ENCODE results near the gene PTEN. TPM values are rescaled to one million over a fixed set of nuclear protein-coding genes. Genes with fewer than 3 reads are reported as not detected.
"Not testable (repeated sequence)": the region's sequence is repeated elsewhere in the genome, so short reads cannot be mapped to it uniquely, and the experiment has no call there.

The PTEN gene
- total RNA-seq, 2 experiments from 2014 or later, result 91.3 to 93.9 TPM

DNA sequence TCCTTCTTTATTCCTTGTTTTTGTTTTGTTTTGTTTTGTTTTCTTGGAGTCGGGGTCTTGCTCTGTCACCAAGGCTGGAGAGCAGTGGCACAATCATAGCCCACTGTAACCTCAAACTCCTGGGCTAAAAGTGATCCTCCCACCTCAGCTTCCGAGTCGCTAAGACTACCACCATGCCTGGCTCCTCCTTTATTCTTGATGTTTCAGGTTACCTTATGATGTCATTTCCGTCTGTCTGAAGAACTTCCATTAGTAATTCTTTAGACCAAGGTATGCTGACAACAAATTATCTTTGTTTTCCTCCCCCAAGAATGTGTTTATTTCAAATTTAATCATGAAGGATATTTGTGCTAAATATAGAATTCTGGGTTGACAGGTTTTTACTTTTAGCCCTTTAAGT is 27.3 kb upstream of the PTEN start:
- H3K36me3 Mint-ChIP-seq (ENCODE audit: low read depth), result no peaks in the 10 kb centered on the region
- ChIA-PET POLR2A (no interaction called here), CTCF (no interaction called here)
- peaks cover 4% of the 10 kb centered on the region for H3K27me3 Mint-ChIP-seq
- DNase-seq, result no peak
- no peak overlapping the region for H3K27ac Mint-ChIP-seq
- no peak overlapping the region for H3K4me3 Mint-ChIP-seq
- H3K9me3 Mint-ChIP-seq, result no peaks in the 10 kb centered on the region
- H3K4me1 Mint-ChIP-seq, result no peaks in the 10 kb centered on the region

DNA sequence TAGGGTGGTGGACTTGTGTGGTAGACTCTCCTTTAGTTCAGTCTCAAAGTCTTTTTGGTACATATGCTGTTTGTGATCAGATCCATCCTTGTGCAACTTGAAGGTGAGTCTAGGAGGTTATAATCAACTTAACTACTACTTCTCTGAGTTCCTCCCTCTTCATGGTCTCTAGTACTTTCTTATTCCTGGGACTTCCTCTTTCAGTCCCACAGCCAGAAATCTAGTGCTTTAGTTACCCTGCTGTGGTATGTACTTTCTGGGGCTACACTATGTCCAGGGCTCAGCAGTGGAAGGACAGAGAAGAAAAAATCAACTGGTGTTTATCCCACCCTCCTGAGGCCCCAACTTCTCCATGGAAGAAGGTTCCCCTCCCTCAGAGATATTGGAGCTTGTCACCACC is 26.0 kb upstream of the PTEN start:
- ChIA-PET POLR2A (interaction anchor here (0.6 kb wide), 1 partner anchor 11 kb away, joined by 3 read pairs; no protein-coding TSS in a partner anchor), CTCF (interaction anchor here (1.3 kb wide), 1 partner anchor 25 kb away, joined by 3 read pairs; no protein-coding TSS in a partner anchor)
- Mint-ChIP-seq H3K27me3 (peaks cover 4% of the 10 kb centered on the region), H3K36me3 (ENCODE audit: low read depth) (peaks cover 3% of the 10 kb centered on the region), H3K4me1 (peaks cover 3% of the 10 kb centered on the region), H3K4me3 (no peak overlapping the region), H3K27ac (no peak overlapping the region), H3K9me3 (no peaks in the 10 kb centered on the region)
- no peak for DNase-seq

DNA sequence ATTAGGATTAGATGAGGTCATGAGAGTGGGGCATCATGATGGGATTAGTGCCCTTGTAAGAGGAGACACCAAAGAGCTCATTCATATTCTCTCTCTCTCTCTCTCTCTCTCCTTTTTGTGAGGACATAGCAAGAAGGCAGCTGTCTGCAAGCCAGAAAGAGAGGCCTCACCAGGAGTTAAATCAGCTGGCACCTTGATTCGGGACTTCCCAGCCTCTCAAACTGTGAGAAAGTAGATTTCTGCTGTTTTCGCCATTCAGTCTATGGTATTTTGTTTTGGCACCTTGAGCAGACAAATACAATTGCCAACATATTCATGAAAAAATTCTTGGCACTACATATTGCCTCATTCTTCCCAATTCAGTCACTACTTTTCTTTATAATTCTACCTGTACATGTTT is 24.8 kb upstream of the PTEN start:
- Mint-ChIP-seq H3K4me1 (peaks cover 8% of the 10 kb centered on the region), H3K4me3 (no peak overlapping the region), H3K27ac (no peak overlapping the region), H3K27me3 (peaks cover 2% of the 10 kb centered on the region), H3K9me3 (no peaks in the 10 kb centered on the region), H3K36me3 (ENCODE audit: low read depth) (peaks cover 3% of the 10 kb centered on the region)
- DNase-seq, result no peak
- ChIA-PET POLR2A (no interaction called here), CTCF (no interaction called here)

DNA sequence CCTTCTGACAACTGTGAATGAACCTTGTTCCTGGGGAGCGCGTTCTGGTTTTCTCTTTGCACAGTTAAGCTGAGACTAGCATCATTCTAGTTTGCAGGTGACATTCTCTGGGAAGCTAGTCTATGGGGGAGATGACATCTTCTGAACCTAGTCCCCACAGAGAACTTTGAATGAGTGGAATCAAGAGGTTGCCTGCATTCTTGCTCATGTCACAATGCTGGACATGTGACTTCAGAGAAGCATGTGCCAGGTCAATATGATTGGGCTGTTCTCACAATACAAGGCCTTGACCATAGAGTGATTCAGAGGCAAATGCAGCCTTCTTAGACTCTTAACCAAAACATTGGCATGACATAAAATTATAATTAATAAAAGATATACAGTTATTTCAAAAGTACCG is 22.2 kb upstream of the PTEN start:
- Mint-ChIP-seq H3K4me1 (peaks cover 9% of the 10 kb centered on the region), H3K36me3 (ENCODE audit: low read depth) (peaks cover 3% of the 10 kb centered on the region), H3K4me3 (no peak overlapping the region), H3K27ac (no peak overlapping the region), H3K9me3 (no peaks in the 10 kb centered on the region), H3K27me3 (peaks cover 2% of the 10 kb centered on the region)
- no peak for DNase-seq
- ChIA-PET POLR2A (no interaction called here), CTCF (no interaction called here)

DNA sequence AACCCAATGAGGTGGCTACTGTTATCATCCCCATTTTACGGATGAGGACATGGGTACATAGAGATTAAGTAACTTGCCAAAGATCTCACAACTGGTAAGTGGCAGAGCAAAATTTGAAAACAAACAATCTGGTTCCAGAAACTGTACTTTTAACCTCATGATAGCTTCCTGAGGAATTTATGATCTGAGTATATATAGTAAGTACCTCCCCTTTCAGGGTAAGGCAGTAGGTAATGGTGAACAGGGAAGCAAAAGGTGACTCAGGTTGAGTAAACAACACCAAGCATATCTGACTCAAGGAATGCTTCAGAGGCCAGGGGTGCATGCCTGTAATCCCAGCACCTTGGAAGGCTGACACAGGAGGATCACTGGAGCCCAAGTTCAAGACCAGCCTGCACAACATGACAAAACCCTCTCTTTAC is 21.2 kb upstream of the PTEN start:
- Mint-ChIP-seq H3K27me3 (no peaks in the 10 kb centered on the region), H3K27ac (peak overlapping the region; percentile 46), H3K36me3 (ENCODE audit: low read depth) (peaks cover 3% of the 10 kb centered on the region), H3K4me3 (no peak overlapping the region), H3K9me3 (no peaks in the 10 kb centered on the region), H3K4me1 (peaks cover 10% of the 10 kb centered on the region)
- DNase-seq, result no peak
- CTCF ChIA-PET, result interaction anchor here (0.7 kb wide), 2 partner anchors 81 to 767 kb away, joined by 3 read pairs; no protein-coding TSS in a partner anchor
- POLR2A ChIA-PET, result no interaction called here

DNA sequence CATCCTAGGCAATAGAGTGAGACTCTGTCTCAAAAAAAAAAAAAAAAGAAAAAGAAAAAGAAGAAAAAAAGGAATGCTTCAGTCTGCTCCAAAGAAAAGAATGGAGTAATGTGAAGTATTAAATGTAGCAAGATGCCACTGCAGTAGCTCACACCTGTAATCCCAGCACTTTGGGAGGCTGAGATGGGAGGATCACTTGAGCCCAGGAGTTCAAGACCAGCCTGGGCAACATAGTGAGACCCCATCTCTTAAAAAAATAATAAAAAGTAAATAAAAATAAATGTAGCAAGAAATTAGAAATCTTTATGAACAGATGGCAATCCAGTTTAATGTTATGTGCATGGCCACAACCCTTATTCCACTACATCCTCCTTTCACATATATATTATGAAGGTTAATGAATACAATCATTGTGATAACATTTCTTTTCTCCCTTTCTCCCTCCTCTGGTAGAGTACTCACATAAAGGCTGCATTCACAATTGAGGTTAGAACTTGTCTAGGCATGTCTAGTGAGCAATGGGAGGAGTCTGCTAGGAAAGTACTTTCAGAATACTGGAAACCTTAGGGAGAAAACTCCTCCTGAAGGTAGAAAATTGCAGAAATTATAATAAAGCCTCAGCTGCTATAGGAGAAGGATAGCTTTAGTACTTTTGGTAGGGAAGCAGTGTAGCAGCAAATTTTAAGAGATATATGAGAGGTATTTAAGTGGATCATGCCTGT is 20.5 kb upstream of the PTEN start:
- Mint-ChIP-seq H3K4me3 (no peak overlapping the region), H3K9me3 (no peaks in the 10 kb centered on the region), H3K27me3 (peaks cover 3% of the 10 kb centered on the region), H3K27ac (peak overlapping the region; percentile 77), H3K4me1 (peaks cover 10% of the 10 kb centered on the region), H3K36me3 (ENCODE audit: low read depth) (peaks cover 3% of the 10 kb centered on the region)
- POLR2A ChIA-PET, result no interaction called here
- DNase-seq, result no peak
- CTCF ChIA-PET, result interaction anchor here (0.6 to 1.1 kb wide), 3 partner anchors 13 to 767 kb away, joined by 3 to 4 read pairs (median 3); no protein-coding TSS in a partner anchor

DNA sequence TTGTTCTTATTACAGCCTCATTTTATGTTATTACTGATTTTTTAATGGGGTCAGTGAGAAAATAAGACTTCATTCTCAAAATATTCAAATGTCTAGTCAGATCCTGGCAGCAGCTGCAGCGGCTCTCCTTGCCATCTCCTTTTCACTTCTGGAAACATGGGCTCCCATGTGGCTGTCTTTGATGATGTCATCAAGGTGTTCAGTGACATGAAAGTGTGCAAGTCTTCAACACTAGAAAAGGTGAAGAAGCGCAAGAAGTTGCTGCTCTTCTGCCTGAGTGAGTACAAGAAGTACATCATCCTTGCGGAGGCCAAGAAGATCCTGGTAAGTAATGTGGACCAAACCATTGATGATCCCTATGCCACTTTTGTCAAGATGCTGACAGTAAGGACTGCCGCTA is 19.7 kb upstream of the PTEN start:
- no peak for DNase-seq
- Mint-ChIP-seq H3K36me3 (ENCODE audit: low read depth) (peaks cover 3% of the 10 kb centered on the region), H3K27me3 (peaks cover 7% of the 10 kb centered on the region), H3K4me3 (no peak overlapping the region), H3K27ac (no peak overlapping the region), H3K9me3 (no peaks in the 10 kb centered on the region), H3K4me1 (peaks cover 10% of the 10 kb centered on the region)
- ChIA-PET CTCF (interaction anchor here (1.1 kb wide), 1 partner anchor 13 kb away, joined by 3 read pairs; no protein-coding TSS in a partner anchor), POLR2A (no interaction called here)

DNA sequence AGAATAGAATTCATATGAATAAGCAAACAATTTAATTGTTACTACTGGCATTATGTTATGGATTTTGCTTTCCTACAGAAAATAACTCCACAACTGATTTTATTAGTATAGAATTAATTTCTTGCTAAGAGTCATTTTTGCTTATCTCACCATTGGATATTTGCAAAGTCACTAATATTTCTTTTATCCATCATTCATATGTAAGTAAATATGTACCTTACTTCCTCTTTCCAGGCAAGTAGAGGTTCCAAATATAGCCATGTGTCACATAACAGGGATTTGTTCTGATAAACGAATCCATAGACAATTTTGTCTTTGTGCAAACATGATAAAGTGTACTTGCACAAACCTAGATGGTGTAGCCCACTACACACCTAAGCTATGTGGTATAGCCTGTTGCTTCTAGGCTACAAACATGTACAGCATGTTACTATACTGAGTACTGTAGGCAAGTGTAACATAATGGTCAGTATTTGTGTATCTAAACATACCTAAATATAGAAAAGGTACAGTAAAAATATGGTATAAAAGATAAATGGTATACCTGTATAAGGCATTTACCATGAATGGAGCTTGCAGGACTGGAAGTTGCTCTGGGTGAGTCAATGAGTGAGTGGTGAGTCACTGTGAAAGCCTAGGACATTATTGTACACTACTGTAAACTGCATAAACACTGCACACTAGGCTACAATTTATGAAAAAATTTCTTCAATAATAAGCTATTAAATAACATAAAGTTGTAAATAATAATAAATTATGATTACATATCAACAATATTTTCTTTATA is 18.4 kb upstream of the PTEN start:
- DNase-seq, result no peak
- Mint-ChIP-seq H3K4me3 (no peak overlapping the region), H3K4me1 (peaks cover 10% of the 10 kb centered on the region), H3K27me3 (peaks cover 7% of the 10 kb centered on the region), H3K27ac (no peak overlapping the region), H3K9me3 (no peaks in the 10 kb centered on the region), H3K36me3 (ENCODE audit: low read depth) (peaks cover 3% of the 10 kb centered on the region)
- CTCF ChIA-PET, result interaction anchor here (0.7 to 1.5 kb wide), 2 partner anchors 18 to 23 kb away, joined by 3 read pairs; no protein-coding TSS in a partner anchor
- POLR2A ChIA-PET, result no interaction called here

DNA sequence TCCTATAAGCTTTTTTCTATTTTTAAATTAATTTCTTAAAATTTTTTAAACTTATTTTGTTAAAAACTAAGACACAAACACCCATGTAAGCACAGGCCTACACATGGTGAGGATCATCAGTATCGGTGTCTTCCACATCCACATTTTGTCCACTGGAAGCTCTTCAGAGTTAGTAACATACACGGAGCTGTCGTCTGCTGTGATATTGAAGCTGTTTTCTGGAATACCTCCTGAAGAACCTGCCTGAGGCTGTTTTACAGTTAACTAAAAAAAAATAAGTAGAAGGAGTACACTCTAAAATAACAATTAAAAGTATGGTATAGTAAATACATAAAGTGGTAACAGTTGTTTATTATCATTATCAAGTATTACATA is 17.8 kb upstream of the PTEN start:
- H3K4me3 Mint-ChIP-seq, result no peak overlapping the region
- DNase-seq, result no peak
- no peak overlapping the region for H3K27ac Mint-ChIP-seq
- no peaks in the 10 kb centered on the region for H3K9me3 Mint-ChIP-seq
- peaks cover 3% of the 10 kb centered on the region for H3K36me3 Mint-ChIP-seq (ENCODE audit: low read depth)
- peaks cover 7% of the 10 kb centered on the region for H3K27me3 Mint-ChIP-seq
- ChIA-PET CTCF (interaction anchor here (0.7 to 1.5 kb wide), 2 partner anchors 18 to 23 kb away, joined by 3 read pairs; no protein-coding TSS in a partner anchor), POLR2A (no interaction called here)
- peaks cover 13% of the 10 kb centered on the region for H3K4me1 Mint-ChIP-seq

DNA sequence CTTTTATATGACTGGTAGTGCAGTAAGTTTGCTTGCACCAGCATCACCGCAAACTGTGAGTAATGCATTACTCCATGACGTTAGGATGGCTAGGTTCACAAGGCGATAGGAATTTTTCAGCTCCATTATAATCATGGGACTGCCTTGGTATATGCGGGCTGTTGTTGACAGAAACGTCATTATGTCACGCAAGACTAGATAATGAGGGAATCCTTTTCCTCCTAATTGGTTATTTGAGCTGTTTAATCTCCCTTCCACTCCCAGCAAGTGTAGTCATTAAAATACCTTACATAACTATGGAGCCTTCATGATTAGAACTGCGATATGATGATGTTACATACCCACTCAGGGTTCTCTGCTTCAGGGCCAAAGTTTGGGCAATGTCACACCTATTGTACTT is 17.4 kb upstream of the PTEN start:
- Mint-ChIP-seq H3K27ac (no peak overlapping the region), H3K4me3 (no peak overlapping the region), H3K4me1 (peaks cover 17% of the 10 kb centered on the region), H3K9me3 (no peaks in the 10 kb centered on the region), H3K27me3 (peaks cover 7% of the 10 kb centered on the region), H3K36me3 (ENCODE audit: low read depth) (peaks cover 3% of the 10 kb centered on the region)
- CTCF ChIA-PET, result interaction anchor here (0.6 to 1.5 kb wide), 4 partner anchors 24 to 1327 kb away, joined by 3 to 6 read pairs (median 4); no protein-coding TSS in a partner anchor
- POLR2A ChIA-PET, result no interaction called here
- no peak for DNase-seq

DNA sequence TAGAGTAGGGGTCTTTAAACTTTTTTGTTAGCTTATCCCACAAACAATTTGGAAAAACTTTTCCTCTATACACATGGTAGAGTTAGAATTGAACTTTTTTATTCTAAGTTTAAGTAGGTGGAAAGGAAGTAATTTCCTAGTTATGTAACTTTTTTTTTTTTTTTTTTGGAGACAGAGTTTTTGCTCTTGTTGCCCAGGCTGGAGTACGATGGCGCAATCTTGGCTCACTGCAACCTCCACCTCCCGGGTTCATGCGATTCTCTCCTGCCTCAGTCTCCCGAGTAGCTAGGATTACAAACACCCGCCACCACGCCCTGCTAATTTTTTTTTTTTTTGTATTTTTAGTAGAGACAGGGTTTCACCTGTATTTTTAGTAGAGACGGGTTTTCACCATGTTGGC is 16.7 kb upstream of the PTEN start:
- CTCF ChIA-PET, result interaction anchor here (0.6 to 1.5 kb wide), 4 partner anchors 25 to 1326 kb away, joined by 3 to 6 read pairs (median 4); no protein-coding TSS in a partner anchor
- not testable (repeated sequence) for H3K36me3 Mint-ChIP-seq (ENCODE audit: low read depth); H3K27me3 Mint-ChIP-seq

DNA sequence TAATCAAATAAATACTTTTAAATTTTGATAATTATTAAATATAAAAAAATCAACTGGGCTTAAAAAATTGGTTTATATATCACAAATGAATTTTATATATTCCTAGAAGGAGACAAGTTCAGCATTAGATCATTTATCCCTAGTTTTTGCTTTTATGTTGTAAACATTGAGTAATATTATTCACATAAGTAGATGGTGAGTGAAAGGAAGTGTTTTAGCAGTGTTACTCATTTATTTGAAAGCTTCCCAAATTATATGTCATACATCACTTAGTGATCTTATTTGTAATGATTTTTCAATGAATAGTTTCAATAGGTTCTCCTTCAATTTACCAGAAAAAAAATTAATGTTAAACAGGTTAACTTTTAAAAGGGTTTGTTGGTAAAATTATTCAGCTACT is 15.9 kb upstream of the PTEN start:
- Mint-ChIP-seq H3K27ac (no peak overlapping the region), H3K36me3 (ENCODE audit: low read depth) (no peaks in the 10 kb centered on the region), H3K4me3 (no peak overlapping the region), H3K4me1 (peaks cover 18% of the 10 kb centered on the region), H3K9me3 (no peaks in the 10 kb centered on the region), H3K27me3 (peaks cover 7% of the 10 kb centered on the region)
- ChIA-PET CTCF (interaction anchor here (0.6 kb wide), 1 partner anchor 834 kb away, joined by 3 read pairs; no protein-coding TSS in a partner anchor), POLR2A (no interaction called here)
- no peak for DNase-seq

More for the DNA sequence above, 16.7 kb upstream of the PTEN start:
- H3K27ac Mint-ChIP-seq, H3K9me3 Mint-ChIP-seq, DNase-seq, POLR2A ChIA-PET, H3K4me3 Mint-ChIP-seq: not testable (repeated sequence)
- H3K4me1 Mint-ChIP-seq, result peaks cover 21% of the 10 kb centered on the region

DNA sequence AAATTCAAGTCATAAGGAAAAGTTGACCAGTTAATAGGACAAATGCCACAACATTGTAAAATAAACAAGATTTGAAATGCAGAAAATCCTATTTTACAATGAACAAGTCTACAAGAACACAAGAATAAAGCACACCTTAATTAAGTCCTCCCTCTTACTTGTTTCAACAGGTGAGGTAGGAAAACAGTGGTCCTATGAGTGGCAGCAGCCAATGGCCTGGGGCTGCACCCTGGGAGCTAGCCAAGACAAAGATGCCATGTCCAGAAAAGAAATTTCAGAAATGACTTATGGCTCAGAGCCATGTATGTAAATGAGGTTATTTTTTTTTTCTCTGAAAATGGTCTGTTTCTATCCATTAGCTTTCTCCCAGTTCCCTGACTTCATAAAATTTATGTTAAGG is 14.4 kb upstream of the PTEN start:
- peaks cover 14% of the 10 kb centered on the region for H3K4me1 Mint-ChIP-seq
- POLR2A ChIA-PET, result no interaction called here
- H3K36me3 Mint-ChIP-seq (ENCODE audit: low read depth), result no peaks in the 10 kb centered on the region

More for the DNA sequence above, 14.4 kb upstream of the PTEN start:
- no peak for DNase-seq
- no peak overlapping the region for H3K27ac Mint-ChIP-seq
- H3K27me3 Mint-ChIP-seq, result peaks cover 7% of the 10 kb centered on the region
- CTCF ChIA-PET, result interaction anchor here (0.5 kb wide), 1 partner anchor 66 kb away, joined by 4 read pairs; no protein-coding TSS in a partner anchor
- no peaks in the 10 kb centered on the region for H3K9me3 Mint-ChIP-seq
- H3K4me3 Mint-ChIP-seq, result no peak overlapping the region
